Measurements from ENCODE around the gene CST9L. TPM values are rescaled to one million over a fixed set of nuclear protein-coding genes. Genes with fewer than 3 reads are reported as not detected.

The CST9L gene
- total and polyA plus RNA-seq, 2 of the 13 experiments (the other 11 are each of a cell fraction or from before 2014, with no cell fraction given), result 0.15 TPM; not detected in 1

DNA sequence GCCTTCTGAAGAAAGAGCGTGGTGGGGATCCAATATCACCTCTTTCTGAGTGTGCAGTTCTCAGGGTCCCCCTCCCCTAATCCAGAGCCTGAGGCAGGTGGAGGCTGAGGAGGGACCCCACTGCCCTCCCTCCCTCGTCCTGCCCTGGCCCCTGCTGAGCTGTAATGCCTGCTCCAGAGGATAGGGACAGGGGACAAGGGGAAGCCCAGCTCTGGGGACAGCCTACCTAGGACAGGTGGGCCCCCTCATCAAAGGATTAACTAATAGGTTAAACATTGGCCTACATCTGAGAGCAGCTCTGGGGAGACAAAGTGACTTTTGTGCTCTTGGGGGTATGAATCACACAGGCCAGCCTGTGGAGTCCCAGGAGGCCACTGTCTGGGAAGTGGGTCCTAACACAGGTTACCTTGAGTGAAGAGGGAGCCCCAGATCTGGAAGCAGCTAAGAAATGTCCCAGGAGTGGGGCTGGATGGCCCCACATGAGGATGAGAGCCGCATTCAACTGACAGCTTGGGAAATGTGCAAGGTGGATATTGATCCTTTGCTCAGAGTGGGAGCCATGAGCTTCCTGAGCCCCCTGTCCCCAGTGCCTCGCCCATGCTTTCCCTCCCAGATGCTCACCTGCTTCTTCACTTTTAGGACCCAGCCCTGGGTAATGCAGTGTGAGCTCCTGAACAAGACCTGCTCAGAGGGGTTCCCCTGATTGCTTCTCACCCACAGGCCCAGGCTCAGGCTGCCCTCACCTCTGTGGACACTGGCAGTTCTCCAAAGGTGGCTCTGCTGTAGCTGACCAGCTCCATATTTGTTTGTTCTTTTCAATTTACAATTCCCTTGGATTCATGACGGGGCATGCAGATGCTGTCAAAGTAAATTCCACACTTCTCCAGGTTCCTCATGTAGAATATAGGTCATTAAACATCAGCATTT is 17.8 kb upstream of the CST9L start (continued):
- TF ChIP-seq ZBTB43 (CRISPR knock-in tag; conservative IDR thresholded peaks at IDR 0.05), result 0 out of 2 replicates have a peak, but pooled peaks have one; percentile 54
- TF ChIP-seq ZNF281 (CRISPR knock-in tag; IDR thresholded peaks at IDR 0.05; ENCODE audit: borderline replicate concordance), result peak; percentile 39; the same call in 1 of the 2 replicates
- TF ChIP-seq RFX1 (IDR thresholded peaks at IDR 0.05), result no peak
- TF ChIP-seq RELA (CRISPR knock-in tag; IDR thresholded peaks at IDR 0.05), result no peak
- peak; percentile 10; the same call in 1 of the 2 replicates for TF ChIP-seq GLI4 (CRISPR knock-in tag; IDR thresholded peaks at IDR 0.05; ENCODE audit: borderline replicate concordance)
- TF ChIP-seq, protein P1, sequence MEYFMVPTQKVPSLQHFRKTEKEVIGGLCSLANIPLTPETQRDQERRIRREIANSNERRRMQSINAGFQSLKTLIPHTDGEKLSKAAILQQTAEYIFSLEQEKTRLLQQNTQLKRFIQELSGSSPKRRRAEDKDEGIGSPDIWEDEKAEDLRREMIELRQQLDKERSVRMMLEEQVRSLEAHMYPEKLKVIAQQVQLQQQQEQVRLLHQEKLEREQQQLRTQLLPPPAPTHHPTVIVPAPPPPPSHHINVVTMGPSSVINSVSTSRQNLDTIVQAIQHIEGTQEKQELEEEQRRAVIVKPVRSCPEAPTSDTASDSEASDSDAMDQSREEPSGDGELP (IDR thresholded peaks at IDR 0.05; ENCODE audit: borderline replicate concordance, low read depth), result peak; percentile 79; the same call in 1 of the 2 replicates
- 0 out of 2 replicates have a peak, but pooled peaks have one; percentile 13 for TF ChIP-seq ZBTB33 (CRISPR knock-in tag; IDR thresholded peaks at IDR 0.05)
- no peak for TF ChIP-seq RFX3 (CRISPR knock-in tag; IDR thresholded peaks at IDR 0.05)
- TF ChIP-seq YEATS2 (CRISPR knock-in tag; IDR thresholded peaks at IDR 0.05; ENCODE audit: borderline replicate concordance), result no peak
- 0 out of 2 replicates have a peak, but pooled peaks have one; percentile 51 for TF ChIP-seq GFI1 (CRISPR knock-in tag; IDR thresholded peaks at IDR 0.05; ENCODE audit: borderline replicate concordance)
- TF ChIP-seq, protein P2, sequence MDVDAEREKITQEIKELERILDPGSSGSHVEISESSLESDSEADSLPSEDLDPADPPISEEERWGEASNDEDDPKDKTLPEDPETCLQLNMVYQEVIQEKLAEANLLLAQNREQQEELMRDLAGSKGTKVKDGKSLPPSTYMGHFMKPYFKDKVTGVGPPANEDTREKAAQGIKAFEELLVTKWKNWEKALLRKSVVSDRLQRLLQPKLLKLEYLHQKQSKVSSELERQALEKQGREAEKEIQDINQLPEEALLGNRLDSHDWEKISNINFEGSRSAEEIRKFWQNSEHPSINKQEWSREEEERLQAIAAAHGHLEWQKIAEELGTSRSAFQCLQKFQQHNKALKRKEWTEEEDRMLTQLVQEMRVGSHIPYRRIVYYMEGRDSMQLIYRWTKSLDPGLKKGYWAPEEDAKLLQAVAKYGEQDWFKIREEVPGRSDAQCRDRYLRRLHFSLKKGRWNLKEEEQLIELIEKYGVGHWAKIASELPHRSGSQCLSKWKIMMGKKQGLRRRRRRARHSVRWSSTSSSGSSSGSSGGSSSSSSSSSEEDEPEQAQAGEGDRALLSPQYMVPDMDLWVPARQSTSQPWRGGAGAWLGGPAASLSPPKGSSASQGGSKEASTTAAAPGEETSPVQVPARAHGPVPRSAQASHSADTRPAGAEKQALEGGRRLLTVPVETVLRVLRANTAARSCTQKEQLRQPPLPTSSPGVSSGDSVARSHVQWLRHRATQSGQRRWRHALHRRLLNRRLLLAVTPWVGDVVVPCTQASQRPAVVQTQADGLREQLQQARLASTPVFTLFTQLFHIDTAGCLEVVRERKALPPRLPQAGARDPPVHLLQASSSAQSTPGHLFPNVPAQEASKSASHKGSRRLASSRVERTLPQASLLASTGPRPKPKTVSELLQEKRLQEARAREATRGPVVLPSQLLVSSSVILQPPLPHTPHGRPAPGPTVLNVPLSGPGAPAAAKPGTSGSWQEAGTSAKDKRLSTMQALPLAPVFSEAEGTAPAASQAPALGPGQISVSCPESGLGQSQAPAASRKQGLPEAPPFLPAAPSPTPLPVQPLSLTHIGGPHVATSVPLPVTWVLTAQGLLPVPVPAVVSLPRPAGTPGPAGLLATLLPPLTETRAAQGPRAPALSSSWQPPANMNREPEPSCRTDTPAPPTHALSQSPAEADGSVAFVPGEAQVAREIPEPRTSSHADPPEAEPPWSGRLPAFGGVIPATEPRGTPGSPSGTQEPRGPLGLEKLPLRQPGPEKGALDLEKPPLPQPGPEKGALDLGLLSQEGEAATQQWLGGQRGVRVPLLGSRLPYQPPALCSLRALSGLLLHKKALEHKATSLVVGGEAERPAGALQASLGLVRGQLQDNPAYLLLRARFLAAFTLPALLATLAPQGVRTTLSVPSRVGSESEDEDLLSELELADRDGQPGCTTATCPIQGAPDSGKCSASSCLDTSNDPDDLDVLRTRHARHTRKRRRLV (CRISPR knock-in tag; IDR thresholded peaks at IDR 0.05), result peak; percentile 87; the same call in 1 of the 2 replicates
- no peak for TF ChIP-seq E2F1 (CRISPR knock-in tag; IDR thresholded peaks at IDR 0.05)
- TF ChIP-seq ZZZ3 (CRISPR knock-in tag; IDR thresholded peaks at IDR 0.05; ENCODE audit: borderline replicate concordance), result no peak
